Hepatic stellate cell (primary cell): ENCODE results near the gene TBC1D7.

Experiments
- DNase-seq: peaks from one replicate; pipeline ENCODE4 v3.0.0; 2011; ENCODE audit warnings: low spot score

The TBC1D7 gene

GRCh38 chr6:13268913-13269518, 59.3 kb downstream of the TBC1D7 start:
- DNase-seq = peak; percentile 16

GRCh38 chr6:13267142-13267651, 61.1 kb downstream of the TBC1D7 start:
- DNase-seq = no peak

DNA sequence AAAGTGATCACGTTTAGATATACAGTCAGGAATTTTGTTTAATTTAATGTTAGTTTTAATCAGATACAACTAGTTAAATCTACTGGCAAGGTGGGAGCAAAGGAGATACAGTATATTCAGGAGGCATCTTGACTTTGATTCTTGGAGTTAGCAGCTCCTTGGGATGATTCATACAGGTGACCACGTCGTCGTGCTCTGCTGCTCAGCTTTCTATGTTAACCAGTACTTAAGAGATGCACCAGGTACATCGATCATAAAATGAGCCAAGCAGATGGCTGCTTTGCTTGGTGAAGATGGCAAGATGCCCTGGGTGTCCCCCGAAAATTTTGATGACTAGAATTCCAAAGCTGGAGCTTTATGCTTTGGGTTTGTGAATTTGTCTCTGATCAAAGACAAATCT, 64.7 kb downstream of the TBC1D7 start:
- no peak for DNase-seq

DNA sequence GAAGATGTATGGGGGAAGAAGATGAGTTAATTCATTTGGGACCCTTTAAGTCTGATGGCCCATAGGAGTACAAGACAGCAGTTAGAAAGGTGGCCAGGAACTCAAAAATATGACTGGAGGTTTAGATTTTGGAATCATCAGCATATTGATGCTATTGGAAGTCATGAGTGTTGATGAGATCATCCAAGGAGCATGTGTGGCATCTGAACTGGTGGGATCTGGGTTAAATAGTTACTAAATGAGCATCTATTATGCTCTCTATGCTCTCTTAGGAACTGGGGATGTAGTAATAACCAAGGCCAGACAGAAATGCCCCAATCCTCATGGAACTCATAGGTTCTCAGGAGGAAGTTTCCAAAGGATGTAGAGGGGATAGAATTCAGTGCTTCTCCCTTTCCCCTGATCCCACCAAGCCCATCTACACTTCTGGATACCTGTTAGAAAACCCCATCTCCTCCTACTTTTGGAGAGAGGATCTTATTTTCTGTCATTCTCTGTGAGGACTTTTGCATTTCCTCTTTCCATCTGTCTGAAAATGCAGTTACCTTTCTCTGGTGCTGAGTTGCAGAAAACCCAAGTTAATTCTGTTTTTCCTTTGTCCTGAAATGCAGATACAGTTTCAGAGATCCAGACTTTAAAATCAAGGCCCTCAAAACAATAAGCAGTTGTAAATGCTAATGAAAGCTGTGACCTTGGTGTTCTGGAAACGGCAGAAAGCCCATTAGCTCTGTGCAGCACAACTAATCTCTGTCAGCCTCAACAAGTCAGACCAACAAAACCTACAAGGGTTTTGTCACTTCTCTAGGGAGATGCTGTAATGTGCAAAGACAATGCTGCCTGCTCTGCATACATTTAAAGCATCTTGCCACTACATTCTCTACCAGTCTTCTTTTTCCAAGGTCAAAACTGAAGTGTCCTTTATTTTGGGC, 65.8 kb downstream of the TBC1D7 start:
- no peak for DNase-seq

GRCh38 chr6:13261464-13261994, 66.8 kb downstream of the TBC1D7 start:
- DNase-seq = no peak

DNA sequence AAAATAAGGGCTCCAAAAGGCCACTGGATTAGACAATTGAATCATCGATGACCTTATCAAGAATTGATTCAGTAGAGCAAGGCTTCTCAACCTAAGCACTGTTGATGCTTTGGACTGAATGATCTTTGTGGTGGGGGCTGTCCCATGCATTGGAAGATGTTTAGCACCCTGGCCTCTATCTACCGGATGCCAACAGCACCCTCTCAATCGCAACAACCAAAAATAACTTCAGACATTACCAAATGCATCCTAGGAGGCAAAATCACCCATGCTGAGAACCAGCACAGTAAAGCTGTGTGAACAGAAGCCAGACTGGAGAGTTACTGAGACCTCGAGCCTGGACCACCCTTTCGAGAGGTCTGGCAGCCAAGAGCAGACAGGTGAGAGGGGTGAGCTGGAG, 67.5 kb downstream of the TBC1D7 start:
- no peak for DNase-seq

- DNase-seq = no peak
Measured at GRCh38 chr6:13260101-13260598, 68.2 kb downstream of the TBC1D7 start.

DNA sequence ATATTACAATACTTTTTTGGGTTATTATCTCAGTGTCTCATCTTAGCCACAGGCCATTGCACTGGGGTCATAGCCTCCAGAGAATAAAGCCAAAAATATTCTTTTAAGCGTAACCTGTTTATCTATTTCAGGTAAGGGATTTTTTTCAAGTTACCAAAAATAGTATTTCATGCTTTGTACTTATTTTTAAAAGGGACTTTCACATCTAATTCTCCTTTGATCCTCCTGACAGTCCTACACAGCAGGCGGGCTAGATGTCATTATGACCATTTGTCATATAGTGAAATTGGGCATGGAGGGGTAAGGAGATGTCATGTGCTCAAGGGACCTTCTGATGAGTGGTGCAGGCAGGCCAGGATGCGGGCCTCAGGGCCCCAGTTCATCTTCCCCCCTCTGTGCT, 68.9 kb downstream of the TBC1D7 start:
- DNase-seq = no peak

DNA sequence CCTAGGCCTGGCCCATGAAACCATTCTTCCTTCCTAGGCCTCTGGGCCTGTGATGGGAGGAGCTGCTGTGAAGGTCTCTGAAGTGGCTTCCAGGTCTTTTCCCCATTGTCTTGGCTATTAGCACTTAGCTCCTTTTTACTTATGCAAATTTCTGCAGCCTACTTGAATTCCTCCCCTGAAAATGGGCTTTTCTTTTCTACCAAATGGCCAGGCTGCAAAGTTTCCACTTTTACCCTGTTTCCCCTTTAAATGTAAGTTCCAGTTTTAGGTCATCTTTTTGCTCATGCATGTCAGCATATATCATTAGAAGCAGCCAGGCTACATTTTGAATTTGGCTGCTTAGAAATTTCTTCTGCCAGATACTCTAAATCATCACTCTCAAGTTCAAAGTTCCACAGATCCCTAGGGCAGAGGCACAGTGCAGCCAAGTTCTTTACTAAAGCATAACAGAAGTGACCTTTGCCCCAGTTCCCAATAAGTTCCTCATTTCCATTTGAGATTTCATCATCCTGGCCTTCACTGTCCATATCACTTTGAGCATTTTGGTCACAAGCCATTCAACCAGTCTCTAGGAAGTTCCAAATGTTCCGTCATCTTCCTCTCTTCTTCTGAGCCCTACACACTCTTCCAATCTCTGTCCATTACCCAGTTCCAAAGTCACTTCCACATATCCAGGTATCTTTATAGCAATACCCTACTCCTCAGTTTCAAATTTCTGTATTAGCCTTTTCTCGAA, 71.9 kb downstream of the TBC1D7 start:
- DNase-seq = no peak
